Measurements from ENCODE around the gene TBC1D19. TPM values are rescaled to one million over a fixed set of nuclear protein-coding genes. Genes with fewer than 3 reads are reported as not detected.

Gene TBC1D19
- total RNA-seq (2022; extraction: Qiagen RNA extraction) = 3.8 to 6.0 TPM (median 4.9 TPM) in 5 replicates

GRCh38 chr4:26583865-26584652 lies at the start of gene TBC1D19:
Gene TBC1D19, plus strand, starts transcription at chr4:26584084. Its CDS starts 110 bp downstream, at chr4:26584194.

Other genes with a start within 250 kb of the TBC1D19 start
- not detected in 5 replicates for gene CCKAR, start 93.6 kb upstream of the TBC1D19 start, total RNA-seq (2022; extraction: Qiagen RNA extraction)